Measurements from ENCODE around the gene PDE10A. TPM values are rescaled to one million over a fixed set of nuclear protein-coding genes. Genes with fewer than 3 reads are reported as not detected.

The PDE10A gene
- total RNA-seq: 0.20 and 0.73 TPM in 2 replicates

DNA sequence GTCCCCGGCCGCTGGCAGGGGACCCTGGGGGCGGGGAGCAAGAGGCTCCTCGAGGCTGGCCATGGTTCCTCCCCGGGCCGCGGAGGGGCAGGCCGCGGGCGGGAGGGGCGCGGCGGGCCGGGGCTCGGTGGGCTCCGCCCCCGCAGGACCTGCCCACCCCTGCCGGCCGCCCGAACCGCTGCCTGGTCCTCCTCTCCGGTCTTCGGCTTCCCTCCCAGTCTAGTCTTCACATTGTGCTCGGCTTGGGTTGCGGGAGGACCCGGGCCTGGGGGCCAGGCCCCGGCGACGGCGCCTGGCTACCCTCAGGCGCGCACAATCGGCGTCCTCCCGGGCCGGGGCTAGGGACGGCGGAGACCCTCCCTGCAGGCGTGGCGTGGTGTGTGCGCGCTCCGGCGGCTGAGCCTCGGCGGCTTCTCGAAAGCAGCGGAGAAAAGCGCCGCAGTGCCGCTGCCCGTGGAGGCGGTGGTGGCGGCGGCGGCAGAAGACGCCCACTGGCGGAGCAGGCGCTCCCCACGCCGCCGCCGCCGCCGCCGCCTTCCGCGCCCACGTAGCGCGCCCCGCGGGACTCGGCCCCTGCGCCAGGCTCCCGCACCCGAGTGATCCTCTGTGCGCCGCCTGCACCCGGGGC lies at the start of gene PDE10A:
PDE10A (minus strand) TSS at position 493 of the 628 bp plus-strand sequence; CDS start at position 63, 430 bp downstream.

DNA sequence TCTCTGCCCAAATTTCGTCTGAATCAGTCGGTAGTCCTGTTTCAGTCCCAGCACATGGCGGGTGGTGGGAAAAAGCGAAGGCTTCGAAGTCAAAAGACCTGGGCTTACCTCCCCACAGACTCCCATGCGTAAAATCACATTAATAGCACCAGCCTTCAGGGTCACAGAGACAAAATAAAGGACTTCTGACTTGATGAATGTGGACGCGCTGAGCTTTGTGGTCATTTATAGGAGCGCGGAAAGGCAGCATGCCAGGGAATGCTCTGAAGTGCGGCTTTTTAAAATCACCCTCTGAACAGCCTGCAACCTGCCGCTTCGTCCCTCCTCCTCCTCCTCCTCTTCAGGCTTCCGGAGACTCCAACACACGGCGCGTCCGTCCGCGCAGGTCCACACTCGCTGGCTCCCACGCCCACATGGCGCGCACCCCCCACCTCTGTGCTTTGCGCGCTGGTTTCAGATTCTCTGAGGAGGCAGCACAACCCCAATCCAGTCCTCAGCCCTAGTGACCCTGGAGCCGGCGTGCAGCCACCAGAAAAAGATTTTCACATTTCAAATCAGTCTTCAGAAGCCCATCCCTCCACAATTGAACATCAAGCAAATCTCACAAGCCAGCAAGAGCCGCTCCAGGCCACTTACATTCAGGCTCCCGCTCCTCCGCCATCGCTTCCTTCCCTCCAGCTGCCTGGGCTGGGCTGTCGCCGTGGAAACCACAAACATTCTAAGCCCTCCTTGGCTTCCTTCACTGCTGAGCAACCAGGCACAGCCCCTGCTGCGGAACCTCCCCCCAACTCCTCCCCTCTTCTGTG lies 353.9 kb downstream of the PDE10A start, which contains the start of gene C6orf118:
C6orf118 (minus strand) TSS at position 680 of the 806 bp plus-strand sequence; CDS start at position 661, 19 bp downstream.

Small RNA genes within 50 kb of the gene (small RNA-seq; reads per million reads assigned to genes)
- not detected for gene RNA5SP226
